ENCODE measurements around the gene SS18L1.

GRCh38 chr20:62174021-62174804 is 30.6 kb downstream of the SS18L1 start:
- TF ChIP-seq, protein P1, sequence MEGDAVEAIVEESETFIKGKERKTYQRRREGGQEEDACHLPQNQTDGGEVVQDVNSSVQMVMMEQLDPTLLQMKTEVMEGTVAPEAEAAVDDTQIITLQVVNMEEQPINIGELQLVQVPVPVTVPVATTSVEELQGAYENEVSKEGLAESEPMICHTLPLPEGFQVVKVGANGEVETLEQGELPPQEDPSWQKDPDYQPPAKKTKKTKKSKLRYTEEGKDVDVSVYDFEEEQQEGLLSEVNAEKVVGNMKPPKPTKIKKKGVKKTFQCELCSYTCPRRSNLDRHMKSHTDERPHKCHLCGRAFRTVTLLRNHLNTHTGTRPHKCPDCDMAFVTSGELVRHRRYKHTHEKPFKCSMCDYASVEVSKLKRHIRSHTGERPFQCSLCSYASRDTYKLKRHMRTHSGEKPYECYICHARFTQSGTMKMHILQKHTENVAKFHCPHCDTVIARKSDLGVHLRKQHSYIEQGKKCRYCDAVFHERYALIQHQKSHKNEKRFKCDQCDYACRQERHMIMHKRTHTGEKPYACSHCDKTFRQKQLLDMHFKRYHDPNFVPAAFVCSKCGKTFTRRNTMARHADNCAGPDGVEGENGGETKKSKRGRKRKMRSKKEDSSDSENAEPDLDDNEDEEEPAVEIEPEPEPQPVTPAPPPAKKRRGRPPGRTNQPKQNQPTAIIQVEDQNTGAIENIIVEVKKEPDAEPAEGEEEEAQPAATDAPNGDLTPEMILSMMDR (IDR thresholded peaks at IDR 0.05) = no peak
- no peak for TF ChIP-seq POLR2A (IDR thresholded peaks at IDR 0.05)

All from right lobe of liver (tissue), 4 donors.